PC-3 (cell line): Measurements from ENCODE around the gene HEXA. TPM values are rescaled to one million over a fixed set of nuclear protein-coding genes. Genes with fewer than 3 reads are reported as not detected.

ENCODE experiments used
- ATAC-seq: fragments of 200-7000 bp; cut with Tn5 transposase; 2 replicates; pipeline ENCODE4 v1.9.1; 2020; ENCODE audit warnings: mild to moderate bottlenecking, moderate library complexity
- BruUV-seq: library from RNA; stranded (reverse); fragments of 400-500 nt; replicated peaks from 2 replicates; lab custom pipeline; 2021; lab: Mats Ljungman, UMichigan
- CTCF ChIA-PET: fragments of 300-600 bp; sonication (Branson Sonifier 250); formaldehyde crosslinking; loops from one replicate; lab custom pipeline; 2022; ENCODE audit warnings: antibody characterized with exemption; lab: Charles Lee
- POLR2A ChIA-PET: fragments of 300-600 bp; sonication (Branson Sonifier 250); formaldehyde crosslinking; loops from one replicate; lab custom pipeline; 2022; ENCODE audit warnings: antibody characterized with exemption; ENCODE audit not compliant: unreplicated experiment; lab: Charles Lee
- DNase-seq: peaks from one replicate; pipeline ENCODE4 v3.0.0-alpha.2; 2015
- H2AFZ ChIP-seq: fragments of 300-600 bp; sonication (generic); 2 replicates; pipeline ENCODE4 v1.6.0; 2016; ENCODE audit warnings: antibody characterized with exemption, low read length
- H3F3A ChIP-seq: fragments of 300-600 bp; sonication (generic); one replicate; pipeline ENCODE4 v1.6.0; 2017; ENCODE audit warnings: antibody characterized with exemption, low read length, control low read depth, mild to moderate bottlenecking; ENCODE audit not compliant: unreplicated experiment
- H3K27ac ChIP-seq: fragments of 300-600 bp; sonication (generic); 2 replicates; pipeline ENCODE4 v1.5.1; 2016; ENCODE audit warnings: mild to moderate bottlenecking, low read length
- H3K27me3 ChIP-seq: fragments of 300-600 bp; sonication (generic); 2 replicates; pipeline ENCODE4 v1.6.1; 2016; ENCODE audit warnings: low read length, mixed read lengths
- H3K36me3 ChIP-seq: fragments of 300-600 bp; sonication (generic); 2 replicates; pipeline ENCODE4 v1.6.1; 2016; ENCODE audit warnings: low read depth, mixed run types, low read length, mixed read lengths
- H3K4me1 ChIP-seq: fragments of 300-600 bp; sonication (generic); 2 replicates; pipeline ENCODE4 v1.5.1; 2016; ENCODE audit warnings: low read length; ENCODE audit not compliant: insufficient read depth
- H3K4me2 ChIP-seq: fragments of 300-600 bp; sonication (generic); 2 replicates; pipeline ENCODE4 v1.6.0; 2016; ENCODE audit warnings: low read length
- H3K4me3 ChIP-seq: fragments of 300-600 bp; sonication (generic); 2 replicates; pipeline ENCODE4 v1.5.1; 2016; ENCODE audit warnings: mild to moderate bottlenecking, low read length, mixed read lengths
- H3K79me2 ChIP-seq: fragments of 300-600 bp; sonication (generic); 2 replicates; pipeline ENCODE4 v1.6.1; 2017; ENCODE audit warnings: low read length, mixed read lengths
- H3K9ac ChIP-seq: fragments of 300-600 bp; sonication (generic); 2 replicates; pipeline ENCODE4 v1.6.0; 2016; ENCODE audit warnings: mild to moderate bottlenecking, low read length
- H3K9me2 ChIP-seq: fragments of 300-600 bp; sonication (generic); replicated peaks from 2 replicates; pipeline ENCODE4 v1.6.1; 2016; ENCODE audit warnings: mixed run types, low read length, mixed read lengths
- H3K9me3 ChIP-seq: fragments of 300-600 bp; sonication (generic); 2 replicates; pipeline ENCODE4 v1.6.1; 2016; ENCODE audit warnings: low read length, mixed read lengths
- H4K20me1 ChIP-seq: fragments of 300-600 bp; sonication (generic); 2 replicates; pipeline ENCODE4 v1.6.1; 2016; ENCODE audit warnings: low read length, mixed read lengths
- EZH2 ChIP-seq: fragments of 300-600 bp; sonication (generic); IDR thresholded peaks from one replicate; pipeline ENCODE4 v1.6.1; 2017; ENCODE audit warnings: antibody characterized with exemption, mild to moderate bottlenecking, low read length; ENCODE audit not compliant: unreplicated experiment
- EZH2phosphoT487 ChIP-seq: fragments of 300-600 bp; sonication (generic); IDR thresholded peaks from 2 replicates; pipeline ENCODE4 v1.6.1; 2018; ENCODE audit warnings: mild to moderate bottlenecking, antibody characterized with exemption, low read length, borderline replicate concordance
- intact Hi-C: fragments of 100-400 bp; cut with micrococcal nuclease; formaldehyde crosslinking; loops from 2 replicates; pipeline ENCODE4 v1.9.0; 2023
- total RNA-seq: library from RNA; depleted of rRNA; stranded (reverse); fragments of >200 nt; gene quantifications from 2 replicates; pipeline ENCODE4 v1.2.3, GENCODE V29; 2014
- TF ChIP-seq, protein P1 (sequence below): fragments of 300-600 bp; sonication (generic); conservative IDR thresholded peaks from 2 replicates; pipeline ENCODE4 v1.5.1; 2017; ENCODE audit warnings: antibody characterized with exemption, low read depth, mild to moderate bottlenecking, low read length

The HEXA gene
- total RNA-seq, 1 experiment from 2014 or later, result not detected

DNA sequence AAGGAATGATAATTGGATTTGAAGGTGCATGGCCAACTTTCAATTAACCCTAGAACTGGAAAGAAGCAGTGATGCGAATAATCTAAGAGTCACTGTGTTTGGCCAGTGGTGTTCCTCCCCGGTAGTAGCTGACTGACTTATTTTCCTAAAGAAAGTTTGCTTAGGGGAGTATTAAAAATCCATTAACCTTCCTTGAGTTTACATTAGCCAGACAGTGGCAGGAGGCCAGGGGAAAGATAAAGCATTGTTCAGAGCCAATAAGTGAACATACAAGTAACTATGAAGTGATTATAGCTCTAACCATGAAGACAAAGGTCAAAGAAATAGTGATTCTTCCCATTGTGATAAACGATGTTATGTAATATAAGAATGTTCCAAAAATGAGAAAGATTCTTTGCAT is 13.4 kb upstream of the HEXA start:
- Histone ChIP-seq H3K36me3 (no peaks in the 10 kb centered on the region), H3K27ac (no peak overlapping the region), H3K9me2 (no peaks in the 10 kb centered on the region), H3K9ac (no peak overlapping the region), H3K4me3 (no peak overlapping the region), H3K79me2 (no peaks in the 10 kb centered on the region), H3F3A (no peaks in the 10 kb centered on the region), H3K4me1 (peaks cover 3% of the 10 kb centered on the region; the same call in 1 of the 2 replicates), H4K20me1 (no peaks in the 10 kb centered on the region), H3K9me3 (no peaks in the 10 kb centered on the region), H3K27me3 (no peaks in the 10 kb centered on the region), H2AFZ (no peak overlapping the region), H3K4me2 (no peak overlapping the region)
- ATAC-seq (peak; percentile 70), DNase-seq (peak; percentile 51)
- intact Hi-C loops, result no loop called here
- CTCF ChIA-PET, result no interaction called here
- BruUV-seq, result no TSS peak
- TF ChIP-seq EZH2phosphoT487 (no peak), EZH2 (no peak)
- TF ChIP-seq, protein P1, sequence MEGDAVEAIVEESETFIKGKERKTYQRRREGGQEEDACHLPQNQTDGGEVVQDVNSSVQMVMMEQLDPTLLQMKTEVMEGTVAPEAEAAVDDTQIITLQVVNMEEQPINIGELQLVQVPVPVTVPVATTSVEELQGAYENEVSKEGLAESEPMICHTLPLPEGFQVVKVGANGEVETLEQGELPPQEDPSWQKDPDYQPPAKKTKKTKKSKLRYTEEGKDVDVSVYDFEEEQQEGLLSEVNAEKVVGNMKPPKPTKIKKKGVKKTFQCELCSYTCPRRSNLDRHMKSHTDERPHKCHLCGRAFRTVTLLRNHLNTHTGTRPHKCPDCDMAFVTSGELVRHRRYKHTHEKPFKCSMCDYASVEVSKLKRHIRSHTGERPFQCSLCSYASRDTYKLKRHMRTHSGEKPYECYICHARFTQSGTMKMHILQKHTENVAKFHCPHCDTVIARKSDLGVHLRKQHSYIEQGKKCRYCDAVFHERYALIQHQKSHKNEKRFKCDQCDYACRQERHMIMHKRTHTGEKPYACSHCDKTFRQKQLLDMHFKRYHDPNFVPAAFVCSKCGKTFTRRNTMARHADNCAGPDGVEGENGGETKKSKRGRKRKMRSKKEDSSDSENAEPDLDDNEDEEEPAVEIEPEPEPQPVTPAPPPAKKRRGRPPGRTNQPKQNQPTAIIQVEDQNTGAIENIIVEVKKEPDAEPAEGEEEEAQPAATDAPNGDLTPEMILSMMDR, result no peak
- POLR2A ChIA-PET, result interaction anchor here (0.5 to 0.6 kb wide), 3 partner anchors 49 to 294 kb away, joined by 3 to 8 read pairs (median 8); no protein-coding TSS in a partner anchor

DNA sequence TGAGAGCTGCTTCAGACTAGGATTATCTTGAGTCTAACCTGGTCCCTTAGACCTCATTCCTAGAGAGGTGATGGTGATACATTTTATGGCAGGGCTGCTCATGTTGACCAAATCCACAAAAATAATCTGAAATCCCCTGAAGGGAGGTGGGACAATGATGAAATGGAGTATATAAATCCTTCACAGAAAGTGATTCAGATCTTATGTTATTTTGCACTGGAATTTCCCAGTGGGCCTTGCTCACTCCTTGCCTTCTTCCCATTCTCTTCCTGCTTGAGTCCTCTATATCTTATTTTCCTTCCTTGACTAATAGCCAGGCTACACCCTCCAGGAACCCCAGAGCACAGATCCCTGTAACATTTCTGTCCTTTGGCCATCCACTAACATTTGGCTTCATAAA is 11.9 kb upstream of the HEXA start:
- Histone ChIP-seq H3K27ac (no peak overlapping the region), H3F3A (no peaks in the 10 kb centered on the region), H2AFZ (no peak overlapping the region), H4K20me1 (no peaks in the 10 kb centered on the region), H3K9ac (no peak overlapping the region), H3K4me3 (no peak overlapping the region), H3K36me3 (no peaks in the 10 kb centered on the region), H3K79me2 (no peaks in the 10 kb centered on the region), H3K4me2 (no peak overlapping the region), H3K9me3 (no peaks in the 10 kb centered on the region), H3K4me1 (peaks cover 3% of the 10 kb centered on the region; the same call in 1 of the 2 replicates), H3K9me2 (no peaks in the 10 kb centered on the region), H3K27me3 (no peaks in the 10 kb centered on the region)
- DNase-seq (no peak), ATAC-seq (no peak)
- BruUV-seq, result no TSS peak
- POLR2A ChIA-PET, result no interaction called here
- intact Hi-C loops, result no loop called here
- TF ChIP-seq EZH2phosphoT487 (no peak), EZH2 (no peak)
- TF ChIP-seq, protein P1, result no peak
- CTCF ChIA-PET, result no interaction called here

- ChIA-PET POLR2A (no interaction called here), CTCF (no interaction called here)
- Histone ChIP-seq H3K9me2 (no peaks in the 10 kb centered on the region), H2AFZ (no peak overlapping the region), H3K4me3 (no peak overlapping the region), H3K9ac (no peak overlapping the region), H3K27me3 (no peaks in the 10 kb centered on the region), H4K20me1 (no peaks in the 10 kb centered on the region), H3K79me2 (no peaks in the 10 kb centered on the region), H3K4me1 (no peaks in the 10 kb centered on the region), H3F3A (no peaks in the 10 kb centered on the region), H3K36me3 (no peaks in the 10 kb centered on the region), H3K9me3 (no peaks in the 10 kb centered on the region), H3K27ac (no peak overlapping the region), H3K4me2 (no peak overlapping the region)
- ATAC-seq, result no peak; the same call in 1 of the 2 replicates
- intact Hi-C loops, result no loop called here
- BruUV-seq, result no TSS peak
- TF ChIP-seq, protein P1, result peak; percentile 35; the same call in 1 of the 2 replicates
- TF ChIP-seq EZH2 (no peak), EZH2phosphoT487 (no peak)
- peak; percentile 29 for DNase-seq
These were observed 6.3 kb upstream of the HEXA start for GRCh38 chr15:72382146-72382545.
